ENCODE results near the gene RNF8.
"Not testable (repeated sequence)": the region's sequence is repeated elsewhere in the genome, so short reads cannot be mapped to it uniquely, and the experiment has no call there.

The RNF8 gene

DNA sequence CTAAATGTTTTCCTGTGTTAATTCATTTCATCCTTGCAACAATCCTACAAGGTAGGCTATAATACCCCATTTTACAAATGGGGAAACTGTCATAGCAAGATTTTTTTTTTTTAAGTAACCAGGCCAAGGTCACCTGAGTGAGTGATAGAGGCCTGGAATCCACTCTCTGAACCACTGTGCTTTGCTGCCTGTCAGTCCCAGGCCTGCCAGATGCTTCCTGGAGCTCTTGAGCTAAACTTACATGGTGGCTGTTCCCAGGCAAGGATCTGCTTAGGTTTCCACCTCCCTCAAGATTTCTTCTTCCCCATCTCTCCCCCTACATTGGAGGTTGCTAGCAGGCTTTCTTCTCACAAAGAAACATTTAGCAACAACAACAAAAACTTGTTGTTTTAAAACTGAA is 32.7 kb upstream of the RNF8 start:
- POLR2A ChIA-PET = interaction anchor here (0.7 kb wide), 1 partner anchor 1146 kb away, joined by 3 read pairs; no protein-coding TSS in a partner anchor
- DNase-seq (ENCODE audit: extremely low spot score) = no peak
- TF ChIP-seq, protein P1, sequence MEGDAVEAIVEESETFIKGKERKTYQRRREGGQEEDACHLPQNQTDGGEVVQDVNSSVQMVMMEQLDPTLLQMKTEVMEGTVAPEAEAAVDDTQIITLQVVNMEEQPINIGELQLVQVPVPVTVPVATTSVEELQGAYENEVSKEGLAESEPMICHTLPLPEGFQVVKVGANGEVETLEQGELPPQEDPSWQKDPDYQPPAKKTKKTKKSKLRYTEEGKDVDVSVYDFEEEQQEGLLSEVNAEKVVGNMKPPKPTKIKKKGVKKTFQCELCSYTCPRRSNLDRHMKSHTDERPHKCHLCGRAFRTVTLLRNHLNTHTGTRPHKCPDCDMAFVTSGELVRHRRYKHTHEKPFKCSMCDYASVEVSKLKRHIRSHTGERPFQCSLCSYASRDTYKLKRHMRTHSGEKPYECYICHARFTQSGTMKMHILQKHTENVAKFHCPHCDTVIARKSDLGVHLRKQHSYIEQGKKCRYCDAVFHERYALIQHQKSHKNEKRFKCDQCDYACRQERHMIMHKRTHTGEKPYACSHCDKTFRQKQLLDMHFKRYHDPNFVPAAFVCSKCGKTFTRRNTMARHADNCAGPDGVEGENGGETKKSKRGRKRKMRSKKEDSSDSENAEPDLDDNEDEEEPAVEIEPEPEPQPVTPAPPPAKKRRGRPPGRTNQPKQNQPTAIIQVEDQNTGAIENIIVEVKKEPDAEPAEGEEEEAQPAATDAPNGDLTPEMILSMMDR (IDR thresholded peaks at IDR 0.05; ENCODE audit: control extremely low read depth, extremely low read depth, low read depth, missing control alignments) = no peak
- CTCF ChIA-PET = interaction anchor here (1.0 to 7.8 kb wide), 4 partner anchors 10 to 371 kb away, joined by 3 to 127 read pairs (median 7); no protein-coding TSS in a partner anchor

DNA sequence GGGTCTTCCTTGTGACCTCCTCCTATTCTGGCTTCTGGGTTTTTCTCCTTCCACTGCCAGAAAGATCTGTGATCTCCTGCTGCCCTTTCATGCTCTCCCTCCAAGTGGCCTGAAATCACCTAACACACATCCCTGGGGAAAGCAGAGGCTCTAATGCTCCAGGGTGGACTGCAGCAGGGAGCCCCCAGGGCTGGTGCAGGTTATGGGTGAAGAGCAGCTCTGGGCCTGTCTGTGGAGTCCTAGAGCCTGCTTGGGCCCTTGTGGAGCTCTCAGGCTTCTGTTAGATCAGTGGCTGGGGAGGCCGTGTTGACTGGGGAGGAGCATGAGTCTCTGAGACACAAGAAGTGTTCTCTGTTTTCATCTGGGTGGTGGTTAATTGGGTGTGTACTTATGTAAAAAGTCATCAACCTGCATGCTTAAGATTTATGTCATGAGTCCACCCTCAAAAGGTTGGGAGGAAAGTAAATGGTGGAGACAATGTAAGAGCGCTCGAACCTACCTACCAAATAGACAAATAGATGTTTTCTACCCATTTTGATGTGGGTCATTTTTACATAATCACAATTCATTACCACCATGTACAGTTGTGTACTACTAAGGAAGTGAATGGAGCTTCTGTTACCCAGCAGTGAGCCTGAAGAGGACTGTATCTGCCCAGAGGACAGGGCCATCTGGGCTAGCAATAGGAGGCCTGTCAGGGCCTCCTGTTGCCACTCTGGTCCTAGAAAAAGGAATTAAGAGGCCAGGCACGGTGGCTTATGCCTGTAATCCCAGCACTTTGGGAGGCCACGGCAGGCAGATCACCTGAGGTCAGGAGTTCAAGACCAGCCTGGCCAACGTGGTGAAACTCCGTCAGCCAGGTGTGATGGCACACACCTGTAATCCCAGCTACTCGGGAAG is 32.0 kb upstream of the RNF8 start:
- TF ChIP-seq, protein P1 (IDR thresholded peaks at IDR 0.05; ENCODE audit: control extremely low read depth, extremely low read depth, low read depth, missing control alignments) = no peak
- ChIA-PET CTCF (interaction anchor here (1.0 to 7.8 kb wide), 3 partner anchors 10 to 369 kb away, joined by 3 to 127 read pairs (median 43); no protein-coding TSS in a partner anchor), POLR2A (no interaction called here)
- no peak for DNase-seq (ENCODE audit: extremely low spot score)

DNA sequence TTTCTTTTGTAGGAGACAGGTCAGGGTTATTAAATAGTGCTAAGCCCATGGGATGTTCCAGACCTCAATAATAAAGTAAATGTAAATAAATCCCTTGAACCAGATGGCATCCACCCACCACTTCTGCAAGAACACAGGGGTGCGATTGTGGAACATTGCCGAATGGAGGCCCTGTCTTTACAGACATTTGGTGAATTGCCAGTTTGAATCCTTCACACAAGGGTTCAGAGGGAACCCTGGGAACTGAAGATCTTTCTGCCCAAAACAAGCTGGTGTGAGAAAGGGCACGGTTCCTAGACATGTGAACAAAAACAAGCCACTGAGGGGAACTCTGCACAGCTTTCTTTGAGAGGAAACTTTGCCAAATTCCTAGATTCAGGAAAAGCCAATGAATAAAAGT is 30.2 kb upstream of the RNF8 start:
- no peak for DNase-seq (ENCODE audit: extremely low spot score)

DNA sequence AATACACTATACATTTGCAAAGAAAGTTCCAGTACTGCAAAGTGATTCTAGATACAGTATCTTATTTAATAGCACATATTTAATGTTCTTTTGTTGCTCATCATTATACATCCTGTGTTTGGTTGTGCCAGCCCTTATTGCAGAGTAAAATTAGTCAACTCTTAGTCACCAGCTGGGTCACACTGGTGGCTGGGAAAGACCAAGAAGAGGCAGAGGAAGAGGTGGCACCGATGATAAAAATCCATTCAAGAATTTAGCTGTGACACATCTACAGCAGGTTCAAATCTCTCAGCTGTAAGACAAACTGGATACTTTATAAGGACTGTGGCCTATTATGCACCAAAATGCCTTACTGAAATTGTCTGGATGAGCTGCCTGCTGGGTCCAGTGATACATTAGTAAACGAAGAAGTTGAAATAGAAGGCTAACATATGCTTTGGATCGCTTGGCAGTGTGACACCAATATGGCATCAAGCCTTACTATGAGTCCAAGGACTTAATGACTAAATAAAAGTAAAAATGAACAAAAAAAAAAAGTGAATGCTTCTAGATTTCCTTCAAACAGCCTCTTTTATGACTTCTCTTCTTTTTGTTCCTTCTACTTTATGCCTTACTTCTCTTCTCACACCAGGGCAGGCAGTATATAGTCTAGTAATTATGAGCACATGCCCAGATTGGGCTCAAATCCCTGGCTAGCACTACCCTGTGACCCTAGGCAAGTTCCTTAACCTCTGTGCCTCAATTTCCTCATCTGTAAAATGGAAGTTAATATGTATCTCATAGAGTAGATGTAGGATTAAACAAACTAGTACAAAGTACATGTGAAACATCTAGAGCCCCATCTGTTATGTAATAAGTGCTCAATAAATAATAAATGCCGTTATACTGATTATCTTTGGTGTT is 29.4 kb upstream of the RNF8 start:
- no peak for DNase-seq (ENCODE audit: extremely low spot score)
- POLR2A ChIA-PET = no interaction called here
- TF ChIP-seq, protein P1 (IDR thresholded peaks at IDR 0.05; ENCODE audit: control extremely low read depth, extremely low read depth, low read depth, missing control alignments) = no peak
- CTCF ChIA-PET = interaction anchor here (0.6 to 7.8 kb wide), 17 partner anchors 13 to 449 kb away, joined by 3 to 127 read pairs (median 5); partner anchors contain the start of gene TMEM217

More for the DNA sequence above, 30.2 kb upstream of the RNF8 start:
- TF ChIP-seq, protein P1 (IDR thresholded peaks at IDR 0.05; ENCODE audit: control extremely low read depth, extremely low read depth, low read depth, missing control alignments) = no peak
- ChIA-PET POLR2A (no interaction called here), CTCF (interaction anchor here (1.0 to 7.8 kb wide), 6 partner anchors 12 to 368 kb away, joined by 3 to 127 read pairs (median 10); no protein-coding TSS in a partner anchor)

DNA sequence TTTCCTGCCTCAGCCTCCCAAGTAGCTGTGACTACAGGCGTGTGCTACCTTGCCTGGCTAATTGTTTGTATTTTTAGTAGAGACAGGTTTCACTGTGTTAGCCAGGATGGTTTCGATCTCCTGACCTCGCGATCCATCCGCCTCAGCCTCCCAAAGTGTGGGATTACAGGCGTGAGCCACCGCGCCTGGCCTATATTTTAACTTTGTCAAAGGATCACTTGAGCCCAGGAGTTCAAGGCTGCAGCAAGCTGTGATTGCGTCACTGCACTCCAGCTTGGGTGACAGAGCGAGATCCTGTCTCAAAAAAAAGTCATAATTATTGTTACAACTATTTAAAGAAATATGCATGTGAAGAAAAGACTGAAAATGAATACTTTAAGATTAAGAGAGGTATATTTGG is 23.4 kb upstream of the RNF8 start:
- POLR2A ChIA-PET; DNase-seq (ENCODE audit: extremely low spot score); CTCF ChIA-PET: not testable (repeated sequence)

DNA sequence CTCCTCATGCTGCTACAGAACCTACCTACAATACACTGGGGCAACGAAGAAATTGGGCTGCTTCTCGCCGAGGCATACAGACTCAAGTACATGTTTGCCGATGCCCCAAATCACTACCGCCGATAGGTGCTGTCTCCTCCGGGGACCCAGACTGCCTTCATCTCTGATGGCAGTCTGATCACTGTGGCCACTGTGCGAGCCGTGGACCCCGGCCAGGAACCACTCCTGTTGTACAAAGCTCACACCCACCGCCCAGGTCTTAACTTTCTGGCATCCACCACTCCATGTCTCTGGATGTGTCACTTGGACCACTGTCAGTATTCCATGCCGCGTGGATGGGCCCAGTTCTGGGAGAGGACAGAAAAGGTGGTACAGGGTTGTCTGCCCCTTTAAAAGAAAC is 22.7 kb upstream of the RNF8 start:
- ChIA-PET CTCF (no interaction called here), POLR2A (no interaction called here)
- no peak for DNase-seq (ENCODE audit: extremely low spot score)
- TF ChIP-seq, protein P1 (IDR thresholded peaks at IDR 0.05; ENCODE audit: control extremely low read depth, extremely low read depth, low read depth, missing control alignments) = no peak

Measured in GM10248 (cell line).